ENCODE data around the gene PTPRN2.

PTPRN2 gene

DNA sequence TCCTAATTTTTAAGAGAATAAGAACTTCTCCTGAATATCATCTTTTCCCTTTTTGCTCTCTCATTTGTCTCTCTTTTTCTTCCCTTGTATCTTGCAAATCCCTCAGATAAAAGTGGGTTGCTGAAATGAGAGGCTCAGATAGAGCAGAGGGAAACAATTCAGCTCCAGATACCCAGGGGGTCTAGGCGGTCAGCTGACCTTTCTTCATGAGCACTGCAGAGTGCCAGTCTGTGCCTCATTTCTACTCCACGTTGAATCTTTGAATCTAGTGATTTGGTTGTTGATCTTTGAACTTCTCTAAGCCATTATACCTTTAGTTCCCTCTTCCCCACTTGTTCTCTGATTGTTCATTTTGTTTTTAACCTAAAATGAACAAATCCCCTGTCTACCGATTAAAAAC lies 572.6 kb downstream of the PTPRN2 start:
- TF ChIP-seq, protein P1, sequence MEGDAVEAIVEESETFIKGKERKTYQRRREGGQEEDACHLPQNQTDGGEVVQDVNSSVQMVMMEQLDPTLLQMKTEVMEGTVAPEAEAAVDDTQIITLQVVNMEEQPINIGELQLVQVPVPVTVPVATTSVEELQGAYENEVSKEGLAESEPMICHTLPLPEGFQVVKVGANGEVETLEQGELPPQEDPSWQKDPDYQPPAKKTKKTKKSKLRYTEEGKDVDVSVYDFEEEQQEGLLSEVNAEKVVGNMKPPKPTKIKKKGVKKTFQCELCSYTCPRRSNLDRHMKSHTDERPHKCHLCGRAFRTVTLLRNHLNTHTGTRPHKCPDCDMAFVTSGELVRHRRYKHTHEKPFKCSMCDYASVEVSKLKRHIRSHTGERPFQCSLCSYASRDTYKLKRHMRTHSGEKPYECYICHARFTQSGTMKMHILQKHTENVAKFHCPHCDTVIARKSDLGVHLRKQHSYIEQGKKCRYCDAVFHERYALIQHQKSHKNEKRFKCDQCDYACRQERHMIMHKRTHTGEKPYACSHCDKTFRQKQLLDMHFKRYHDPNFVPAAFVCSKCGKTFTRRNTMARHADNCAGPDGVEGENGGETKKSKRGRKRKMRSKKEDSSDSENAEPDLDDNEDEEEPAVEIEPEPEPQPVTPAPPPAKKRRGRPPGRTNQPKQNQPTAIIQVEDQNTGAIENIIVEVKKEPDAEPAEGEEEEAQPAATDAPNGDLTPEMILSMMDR (conservative IDR thresholded peaks at IDR 0.05; ENCODE audit: low read depth, low read length), result no peak
- no peak overlapping the region for H3K4me3 ChIP-seq (ENCODE audit: low read depth, low read length)
- DNase-seq (ENCODE audit: low read depth), result no peak

- TF ChIP-seq, protein P1 (conservative IDR thresholded peaks at IDR 0.05; ENCODE audit: low read depth, low read length), result no peak
- H3K4me3 ChIP-seq (ENCODE audit: low read depth, low read length), result no peak overlapping the region
- DNase-seq (ENCODE audit: low read depth), result peak; percentile 2
Measured at GRCh38 chr7:158013085-158013668, 574.4 kb downstream of the PTPRN2 start.

- DNase-seq (ENCODE audit: low read depth), result no peak
- no peak overlapping the region for H3K4me3 ChIP-seq (ENCODE audit: low read depth, low read length)
- TF ChIP-seq, protein P1 (conservative IDR thresholded peaks at IDR 0.05; ENCODE audit: low read depth, low read length), result no peak
Measured at GRCh38 chr7:158011941-158012340, 575.7 kb downstream of the PTPRN2 start.

- TF ChIP-seq, protein P1 (conservative IDR thresholded peaks at IDR 0.05; ENCODE audit: low read depth, low read length), result no peak
- no peak for DNase-seq (ENCODE audit: low read depth)
- H3K4me3 ChIP-seq (ENCODE audit: low read depth, low read length), result no peak overlapping the region
Measured at GRCh38 chr7:158010961-158011693, 576.5 kb downstream of the PTPRN2 start.

DNA sequence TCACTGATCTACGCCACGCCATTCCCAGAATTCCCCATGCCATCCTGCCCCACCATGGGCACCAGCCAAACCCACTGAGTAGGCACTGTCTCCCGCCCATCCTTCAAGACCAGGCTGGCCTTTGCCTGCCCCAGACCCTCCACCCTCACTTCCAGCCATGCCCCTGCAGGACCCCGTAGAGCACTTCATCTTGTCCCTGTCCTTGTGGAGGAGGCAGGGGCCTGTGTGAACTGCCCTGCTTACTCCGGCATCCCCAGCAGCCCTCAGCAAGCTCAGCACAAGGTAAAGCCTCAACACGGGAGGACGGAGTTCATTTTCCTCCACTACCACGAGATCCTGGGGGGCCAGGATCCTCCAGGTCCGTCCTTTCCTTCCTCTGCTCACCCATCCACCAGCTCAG lies 577.7 kb downstream of the PTPRN2 start:
- no peak overlapping the region for H3K4me3 ChIP-seq (ENCODE audit: low read depth, low read length)
- TF ChIP-seq, protein P1 (conservative IDR thresholded peaks at IDR 0.05; ENCODE audit: low read depth, low read length), result no peak

DNA sequence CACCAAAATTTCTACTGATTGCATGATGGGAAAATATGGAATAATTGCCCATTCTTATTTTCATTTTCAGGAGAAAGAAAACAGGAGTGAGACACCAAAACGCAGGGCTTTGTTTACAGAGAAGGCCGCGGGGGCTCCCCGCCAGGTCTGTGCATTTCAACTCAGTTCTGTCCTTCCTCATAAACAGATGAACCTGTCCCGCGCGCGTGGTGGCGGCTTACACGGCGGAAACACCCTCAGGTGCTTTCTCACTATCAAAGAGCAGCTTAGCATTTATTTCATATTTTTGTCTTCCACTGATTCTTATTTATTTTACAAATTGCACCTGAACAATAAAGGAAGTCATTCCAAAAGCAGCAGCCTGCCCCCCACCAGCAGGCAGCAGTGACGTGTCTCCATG lies 579.4 kb downstream of the PTPRN2 start:
- no peak for DNase-seq (ENCODE audit: low read depth)
- H3K4me3 ChIP-seq (ENCODE audit: low read depth, low read length), result no peak overlapping the region
- TF ChIP-seq, protein P1 (conservative IDR thresholded peaks at IDR 0.05; ENCODE audit: low read depth, low read length), result no peak

More for the DNA sequence above, 577.7 kb downstream of the PTPRN2 start:
- no peak for DNase-seq (ENCODE audit: low read depth)

Data from choroid plexus epithelial cell (primary cell).